ENCODE results near the gene ANKRD34A. TPM values are rescaled to one million over a fixed set of nuclear protein-coding genes. Genes with fewer than 3 reads are reported as not detected.

ANKRD34A gene
- total and polyA plus RNA-seq, 2 experiments from 2014 or later, result 2.7 to 5.7 TPM

DNA sequence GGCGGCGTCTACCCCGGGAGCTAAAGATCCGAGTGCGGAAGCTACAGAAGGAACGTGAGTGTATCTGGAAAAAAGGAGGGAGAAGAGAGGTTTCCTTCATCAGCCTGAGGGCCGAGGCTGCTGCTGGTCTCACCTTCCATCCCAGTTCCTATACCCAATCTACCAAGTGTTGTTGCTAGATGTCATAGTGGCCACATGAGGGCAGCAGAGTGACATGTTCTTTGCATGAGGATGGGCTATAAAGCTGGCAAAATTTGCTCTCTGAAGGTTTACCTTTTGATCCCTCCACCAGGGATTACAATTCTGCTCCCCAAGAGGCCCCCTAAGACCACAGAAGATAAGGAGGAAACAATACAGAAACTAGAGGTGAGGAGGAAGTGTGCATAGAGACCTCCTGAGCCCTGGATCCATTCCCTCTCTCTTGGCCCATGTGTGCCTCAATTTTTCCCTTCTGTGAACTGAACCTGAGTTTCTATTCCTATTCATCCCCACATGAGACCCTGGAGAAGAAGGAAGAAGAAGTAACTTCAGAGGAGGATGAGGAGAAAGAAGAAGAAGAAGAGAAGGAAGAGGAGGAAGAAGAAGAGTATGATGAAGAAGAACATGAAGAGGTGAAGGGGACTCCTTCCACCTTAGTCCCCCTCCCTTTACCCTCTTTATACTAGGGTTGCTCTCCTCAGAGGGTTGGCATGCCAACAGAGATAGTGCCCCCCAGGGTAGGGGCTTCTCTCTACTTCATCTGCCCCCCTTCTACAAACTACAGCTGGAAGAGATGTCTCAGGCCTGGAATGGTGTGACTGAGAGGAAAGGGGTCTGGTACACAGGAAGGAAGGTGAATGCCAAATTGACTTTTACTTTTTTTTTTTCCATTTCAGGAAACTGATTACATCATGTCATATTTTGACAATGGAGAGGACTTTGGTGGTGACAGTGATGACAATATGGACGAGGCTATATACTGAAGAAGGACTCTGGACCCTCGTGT, 13.4 kb upstream of the ANKRD34A start:
- Histone ChIP-seq H3K4me1 (ENCODE audit: low read depth) (peaks cover 44% of the 10 kb centered on the region), H3K9me3 (ENCODE audit: low read depth) (no peaks in the 10 kb centered on the region), H3K4me3 (no peak overlapping the region), H3K27ac (peak overlapping the region; percentile 94), H3K27me3 (no peaks in the 10 kb centered on the region), H3K36me3 (no peaks in the 10 kb centered on the region)
- TF ChIP-seq, protein P1, sequence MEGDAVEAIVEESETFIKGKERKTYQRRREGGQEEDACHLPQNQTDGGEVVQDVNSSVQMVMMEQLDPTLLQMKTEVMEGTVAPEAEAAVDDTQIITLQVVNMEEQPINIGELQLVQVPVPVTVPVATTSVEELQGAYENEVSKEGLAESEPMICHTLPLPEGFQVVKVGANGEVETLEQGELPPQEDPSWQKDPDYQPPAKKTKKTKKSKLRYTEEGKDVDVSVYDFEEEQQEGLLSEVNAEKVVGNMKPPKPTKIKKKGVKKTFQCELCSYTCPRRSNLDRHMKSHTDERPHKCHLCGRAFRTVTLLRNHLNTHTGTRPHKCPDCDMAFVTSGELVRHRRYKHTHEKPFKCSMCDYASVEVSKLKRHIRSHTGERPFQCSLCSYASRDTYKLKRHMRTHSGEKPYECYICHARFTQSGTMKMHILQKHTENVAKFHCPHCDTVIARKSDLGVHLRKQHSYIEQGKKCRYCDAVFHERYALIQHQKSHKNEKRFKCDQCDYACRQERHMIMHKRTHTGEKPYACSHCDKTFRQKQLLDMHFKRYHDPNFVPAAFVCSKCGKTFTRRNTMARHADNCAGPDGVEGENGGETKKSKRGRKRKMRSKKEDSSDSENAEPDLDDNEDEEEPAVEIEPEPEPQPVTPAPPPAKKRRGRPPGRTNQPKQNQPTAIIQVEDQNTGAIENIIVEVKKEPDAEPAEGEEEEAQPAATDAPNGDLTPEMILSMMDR (IDR thresholded peaks at IDR 0.05; ENCODE audit: low read depth, low read length), result peak; percentile 84
- DNase-seq (ENCODE audit: low read depth in 1 of 2, low spot score in 1 of 2), result peak; percentile 83 to 89

DNA sequence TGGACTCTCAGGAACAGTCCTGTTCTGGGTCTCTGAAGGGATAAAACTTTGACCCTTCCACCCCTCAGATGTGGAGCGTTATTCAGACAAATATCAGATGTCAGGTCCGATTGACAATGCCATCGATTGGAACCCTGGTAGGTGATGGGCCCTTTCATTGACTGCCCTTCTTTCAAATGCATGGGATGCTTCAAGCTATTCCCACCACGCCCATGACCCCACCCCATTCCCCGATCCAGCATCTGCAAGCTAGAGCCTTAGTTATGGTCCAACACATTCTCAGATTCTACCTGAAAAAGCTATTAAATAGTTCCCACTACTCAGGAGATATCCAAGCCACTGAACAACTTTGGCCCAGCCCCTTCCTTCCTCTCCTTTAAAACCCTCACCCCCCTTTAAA, 12.6 kb upstream of the ANKRD34A start:
- no peak for DNase-seq (ENCODE audit: low read depth in 1 of 2, low spot score in 1 of 2)
- H3K27ac ChIP-seq, result no peak overlapping the region
- peaks cover 37% of the 10 kb centered on the region for H3K4me1 ChIP-seq (ENCODE audit: low read depth)
- no peak overlapping the region for H3K4me3 ChIP-seq
- no peaks in the 10 kb centered on the region for H3K9me3 ChIP-seq (ENCODE audit: low read depth)
- no peaks in the 10 kb centered on the region for H3K36me3 ChIP-seq
- no peaks in the 10 kb centered on the region for H3K27me3 ChIP-seq
- TF ChIP-seq, protein P1 (IDR thresholded peaks at IDR 0.05; ENCODE audit: low read depth, low read length), result no peak

DNA sequence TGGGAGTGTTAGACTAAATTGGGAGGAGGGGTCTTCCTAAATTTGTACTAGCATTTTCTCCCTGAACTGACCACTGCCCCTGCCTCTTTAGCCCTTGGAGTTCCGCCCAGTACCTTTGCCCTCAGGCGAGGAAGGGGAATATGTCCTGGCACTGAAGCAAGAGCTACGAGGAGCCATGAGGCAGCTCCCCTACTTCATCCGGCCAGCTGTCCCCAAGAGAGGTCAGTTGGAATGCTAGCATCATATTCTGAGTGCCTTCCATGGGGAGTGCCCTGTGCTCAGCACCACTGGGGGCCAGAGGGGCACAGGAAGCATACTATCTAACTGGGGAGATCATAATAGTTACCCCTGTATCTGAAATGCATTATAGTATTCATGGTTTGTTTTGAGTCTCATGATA, 10.8 kb upstream of the ANKRD34A start:
- Histone ChIP-seq H3K4me3 (no peak overlapping the region), H3K27ac (no peak overlapping the region), H3K4me1 (ENCODE audit: low read depth) (peaks cover 22% of the 10 kb centered on the region), H3K27me3 (no peaks in the 10 kb centered on the region), H3K9me3 (ENCODE audit: low read depth) (no peaks in the 10 kb centered on the region), H3K36me3 (no peaks in the 10 kb centered on the region)
- TF ChIP-seq, protein P1 (IDR thresholded peaks at IDR 0.05; ENCODE audit: low read depth, low read length), result no peak
- DNase-seq (ENCODE audit: low read depth in 1 of 2, low spot score in 1 of 2), result no peak

DNA sequence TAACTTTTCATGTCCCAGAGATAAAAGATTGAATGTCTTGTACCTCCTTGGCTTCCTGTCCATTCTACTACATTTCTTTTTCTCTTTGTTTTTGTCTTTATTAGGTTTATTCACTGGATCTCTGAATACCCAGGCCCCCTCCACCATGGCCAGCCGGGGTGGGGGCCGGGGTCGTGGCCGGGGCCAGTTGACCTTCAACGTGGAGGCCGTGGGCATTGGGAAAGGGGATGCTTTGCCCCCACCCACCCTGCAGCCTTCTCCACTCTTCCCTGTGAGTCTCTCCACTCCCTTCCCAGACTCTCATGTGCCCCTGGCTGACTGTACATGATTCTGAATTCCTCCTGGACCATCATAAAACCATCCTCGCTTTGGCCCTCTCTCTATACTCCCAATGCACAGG, 10.3 kb upstream of the ANKRD34A start:
- no peaks in the 10 kb centered on the region for H3K36me3 ChIP-seq
- H3K4me3 ChIP-seq, result no peak overlapping the region
- H3K27me3 ChIP-seq, result no peaks in the 10 kb centered on the region
- H3K9me3 ChIP-seq (ENCODE audit: low read depth), result no peaks in the 10 kb centered on the region
- TF ChIP-seq, protein P1 (IDR thresholded peaks at IDR 0.05; ENCODE audit: low read depth, low read length), result no peak
- DNase-seq (ENCODE audit: low read depth in 1 of 2, low spot score in 1 of 2), result no peak
- H3K4me1 ChIP-seq (ENCODE audit: low read depth), result peaks cover 17% of the 10 kb centered on the region
- no peak overlapping the region for H3K27ac ChIP-seq

DNA sequence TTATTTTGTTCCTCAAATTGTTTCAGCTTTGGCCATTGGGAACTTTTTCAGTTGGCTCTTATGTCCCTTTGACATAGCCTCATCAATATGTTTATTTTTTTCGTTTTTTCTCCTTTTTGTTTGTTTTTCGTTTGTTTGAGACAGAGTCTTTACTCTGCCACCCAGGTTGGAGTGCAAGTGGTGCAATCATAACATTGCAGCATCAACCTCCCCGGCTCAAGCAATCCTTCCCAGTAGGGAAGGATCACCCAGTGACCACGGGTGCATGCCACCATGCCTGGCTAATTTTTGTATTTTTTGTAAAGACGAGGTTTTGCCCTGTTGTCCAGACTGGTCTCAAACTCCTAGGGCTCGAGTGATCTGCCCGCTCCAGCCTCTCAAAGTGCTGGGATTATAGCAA, 8.2 kb upstream of the ANKRD34A start:
- Histone ChIP-seq H3K27ac (no peak overlapping the region), H3K36me3 (no peaks in the 10 kb centered on the region), H3K4me3 (no peak overlapping the region), H3K27me3 (no peaks in the 10 kb centered on the region), H3K4me1 (ENCODE audit: low read depth) (no peaks in the 10 kb centered on the region), H3K9me3 (ENCODE audit: low read depth) (no peaks in the 10 kb centered on the region)
- DNase-seq (ENCODE audit: low read depth in 1 of 2, low spot score in 1 of 2), result no peak
- TF ChIP-seq, protein P1 (IDR thresholded peaks at IDR 0.05; ENCODE audit: low read depth, low read length), result no peak

Data from cardiac muscle cell (in vitro differentiated cells and primary cell).